Vagina (tissue), 2 donors: ENCODE data around the gene SAMD4B. TPM values are rescaled to one million over a fixed set of nuclear protein-coding genes. Genes with fewer than 3 reads are reported as not detected.
A peak's percentile ranks its signal among the peaks of the same experiment; 100 is the strongest.

ENCODE experiments used
- DNase-seq, 2 donors: peaks; one replicate each; pipeline ENCODE4 v3.0.0-alpha.2; 2017; ENCODE audit errors: extremely low spot score in 2 of 2
- H3K27ac ChIP-seq: fragments of 200-600 bp; sonication (generic); one replicate; pipeline ENCODE4 v1.5.1; 2019
- H3K27me3 ChIP-seq: fragments of 200-600 bp; sonication (generic); one replicate; pipeline ENCODE4 v1.5.1; 2019
- H3K36me3 ChIP-seq, 2 donors: fragments of 200-600 bp; sonication (generic); one replicate each; pipeline ENCODE4 v1.5.1; 2017 to 2019
- H3K4me1 ChIP-seq: fragments of 200-600 bp; sonication (generic); one replicate; pipeline ENCODE4 v1.5.1; 2019
- H3K4me3 ChIP-seq, 2 donors: fragments of 200-600 bp; sonication (generic); 1 replicate in 1 of 2; 2 replicates in 1 of 2; pipeline ENCODE4 v1.5.1; 2016 to 2019
- H3K9me3 ChIP-seq: fragments of 200-600 bp; sonication (generic); one replicate; pipeline ENCODE4 v1.5.1; 2019
- CTCF ChIP-seq, 3 experiments: fragments of 450-650 bp in 2 of 3; fragments of 200-600 bp in 1 of 3; sonication (generic) in 1 of 3; IDR thresholded peaks; one replicate each; pipeline ENCODE4 v1.5.1; 2017 to 2019; ENCODE audit warnings: antibody characterized with exemption in 3 of 3, mild to moderate bottlenecking in 2 of 3, moderate library complexity in 2 of 3
- POLR2A ChIP-seq, 2 donors: fragments of 450-650 bp; IDR thresholded peaks; one replicate each; pipeline ENCODE4 v1.6.1; 2017; ENCODE audit warnings: antibody characterized with exemption in 2 of 2, mild to moderate bottlenecking in 2 of 2, moderate library complexity in 2 of 2
- POLR2AphosphoS5 ChIP-seq, 2 donors: sonication (generic); formaldehyde crosslinking; IDR thresholded peaks; one replicate each; pipeline ENCODE4 v1.9.0; 2017; ENCODE audit warnings: antibody characterized with exemption in 2 of 2, mild to moderate bottlenecking in 2 of 2, low read depth in 1 of 2; ENCODE audit not compliant: insufficient read depth in 1 of 2
- intact Hi-C: fragments of 100-400 bp; cut with DNase I; formaldehyde crosslinking; loops from one replicate; pipeline ENCODE4 v1.15.1; 2023
- total RNA-seq: library from RNA; depleted of rRNA; stranded (reverse); fragments of >200 nt; gene quantifications from one replicate; pipeline ENCODE4 v1.2.3, GENCODE V29; 2016

Gene SAMD4B
- total RNA-seq, 1 donor from 2014 or later = 128 TPM

DNA sequence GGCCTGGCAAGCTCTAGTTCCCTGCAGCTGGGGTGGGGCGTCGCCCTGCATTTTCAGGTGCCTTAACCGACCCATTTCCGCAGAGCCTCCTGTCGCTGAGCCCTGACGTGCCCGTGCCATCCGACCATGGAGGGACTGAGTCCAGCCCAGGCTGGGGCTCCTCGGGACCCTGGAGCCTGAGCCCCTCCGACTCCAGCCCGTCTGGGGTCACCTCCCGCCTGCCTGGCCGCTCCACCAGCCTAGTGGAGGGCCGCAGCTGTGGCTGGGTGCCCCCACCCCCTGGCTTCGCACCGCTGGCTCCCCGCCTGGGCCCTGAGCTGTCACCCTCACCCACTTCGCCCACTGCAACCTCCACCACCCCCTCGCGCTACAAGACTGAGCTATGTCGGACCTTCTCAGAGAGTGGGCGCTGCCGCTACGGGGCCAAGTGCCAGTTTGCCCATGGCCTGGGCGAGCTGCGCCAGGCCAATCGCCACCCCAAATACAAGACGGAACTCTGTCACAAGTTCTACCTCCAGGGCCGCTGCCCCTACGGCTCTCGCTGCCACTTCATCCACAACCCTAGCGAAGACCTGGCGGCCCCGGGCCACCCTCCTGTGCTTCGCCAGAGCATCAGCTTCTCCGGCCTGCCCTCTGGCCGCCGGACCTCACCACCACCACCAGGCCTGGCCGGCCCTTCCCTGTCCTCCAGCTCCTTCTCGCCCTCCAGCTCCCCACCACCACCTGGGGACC, 65.6 kb downstream of the SAMD4B start:
- Histone ChIP-seq H3K4me1 (peaks cover 46% of the 10 kb centered on the region), H3K27me3 (no peaks in the 10 kb centered on the region), H3K4me3 (peak overlapping the region; percentile 97 to 98), H3K9me3 (no peaks in the 10 kb centered on the region), H3K36me3 (peaks cover 6 to 23% of the 10 kb centered on the region in 2 donors), H3K27ac (peak overlapping the region; percentile 100)
- intact Hi-C loops = no loop called here
- DNase-seq = no peak
- TF ChIP-seq CTCF (IDR thresholded peaks at IDR 0.05) (no peak), POLR2AphosphoS5 (IDR thresholded peaks at IDR 0.05; ENCODE audit: insufficient read depth in 1 of 2, low read depth in 1 of 2) (peak in 1 of 2 donors; percentile 91), POLR2A (IDR thresholded peaks at IDR 0.05) (peak in 1 of 2 donors; percentile 38)

GRCh38 chr19:39408392-39409207, 66.4 kb downstream of the SAMD4B start:
- no peaks in the 10 kb centered on the region for H3K9me3 ChIP-seq
- no peak for TF ChIP-seq CTCF (IDR thresholded peaks at IDR 0.05)
- peak in 1 of 2 donors; percentile 14 for TF ChIP-seq POLR2A (IDR thresholded peaks at IDR 0.05)
- peak in 1 of 2 donors; percentile 88 for TF ChIP-seq POLR2AphosphoS5 (IDR thresholded peaks at IDR 0.05; ENCODE audit: insufficient read depth in 1 of 2, low read depth in 1 of 2)
- peaks cover 6 to 23% of the 10 kb centered on the region in 2 donors for H3K36me3 ChIP-seq
- no peaks in the 10 kb centered on the region for H3K27me3 ChIP-seq
- intact Hi-C loops = no loop called here
- peak overlapping the region; percentile 100 for H3K27ac ChIP-seq
- DNase-seq = no peak
- H3K4me3 ChIP-seq = peak overlapping the region; percentile 97 to 98
- peaks cover 43% of the 10 kb centered on the region for H3K4me1 ChIP-seq

DNA sequence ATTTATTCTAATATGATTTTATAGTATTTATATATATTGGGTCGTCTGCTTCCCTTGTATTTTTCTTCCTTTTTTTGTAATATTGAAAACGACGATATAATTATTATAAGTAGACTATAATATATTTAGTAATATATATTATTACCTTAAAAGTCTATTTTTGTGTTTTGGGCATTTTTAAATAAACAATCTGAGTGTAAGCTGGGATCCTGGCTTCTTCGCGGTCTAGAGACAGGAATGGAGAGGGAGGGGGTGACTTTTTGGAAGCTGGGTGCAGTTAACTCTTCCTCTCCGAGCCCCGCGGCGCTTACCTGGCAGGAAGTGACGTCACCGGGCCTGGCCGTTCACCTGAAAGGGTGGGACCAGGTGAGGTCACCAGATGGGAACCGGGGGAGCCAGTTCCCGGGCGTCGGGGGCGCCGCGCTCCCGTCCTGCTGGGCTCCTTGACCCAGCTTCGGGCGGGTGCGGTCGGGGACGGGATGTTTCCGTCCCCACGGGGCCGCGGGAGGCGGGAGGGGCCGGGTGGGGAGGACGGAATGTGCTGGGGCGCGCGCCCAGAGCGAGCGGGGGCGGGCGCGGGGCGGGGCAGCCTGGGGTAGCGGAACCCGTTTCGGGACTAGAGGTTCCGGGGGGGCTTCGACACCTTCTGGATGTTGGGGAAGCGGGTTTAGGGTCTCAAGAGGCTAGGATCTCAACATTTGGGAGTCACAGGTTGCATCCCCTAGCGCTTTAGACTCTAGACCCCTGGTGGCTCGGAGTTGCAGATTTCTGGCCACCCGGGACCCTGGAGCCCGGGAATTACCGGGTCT, 67.2 kb downstream of the SAMD4B start:
- H3K27ac ChIP-seq = peak overlapping the region; percentile 100
- peak overlapping the region; percentile 97 to 98 for H3K4me3 ChIP-seq
- no peaks in the 10 kb centered on the region for H3K9me3 ChIP-seq
- peaks cover 6 to 23% of the 10 kb centered on the region in 2 donors for H3K36me3 ChIP-seq
- peak in 1 of 2 donors; percentile 98 for DNase-seq
- peaks cover 46% of the 10 kb centered on the region for H3K4me1 ChIP-seq
- intact Hi-C loops = loop anchor here (5.0 kb wide), 1 partner anchor 67 kb away; the partner anchor contains the start of gene SAMD4B
- no peaks in the 10 kb centered on the region for H3K27me3 ChIP-seq
- peak in 1 of 3 experiments; percentile 13 for TF ChIP-seq CTCF (IDR thresholded peaks at IDR 0.05)
- TF ChIP-seq POLR2A (IDR thresholded peaks at IDR 0.05) = peak in 1 of 2 donors; percentile 69
- TF ChIP-seq POLR2AphosphoS5 (IDR thresholded peaks at IDR 0.05; ENCODE audit: insufficient read depth in 1 of 2, low read depth in 1 of 2) = peak; percentile 65 to 97

DNA sequence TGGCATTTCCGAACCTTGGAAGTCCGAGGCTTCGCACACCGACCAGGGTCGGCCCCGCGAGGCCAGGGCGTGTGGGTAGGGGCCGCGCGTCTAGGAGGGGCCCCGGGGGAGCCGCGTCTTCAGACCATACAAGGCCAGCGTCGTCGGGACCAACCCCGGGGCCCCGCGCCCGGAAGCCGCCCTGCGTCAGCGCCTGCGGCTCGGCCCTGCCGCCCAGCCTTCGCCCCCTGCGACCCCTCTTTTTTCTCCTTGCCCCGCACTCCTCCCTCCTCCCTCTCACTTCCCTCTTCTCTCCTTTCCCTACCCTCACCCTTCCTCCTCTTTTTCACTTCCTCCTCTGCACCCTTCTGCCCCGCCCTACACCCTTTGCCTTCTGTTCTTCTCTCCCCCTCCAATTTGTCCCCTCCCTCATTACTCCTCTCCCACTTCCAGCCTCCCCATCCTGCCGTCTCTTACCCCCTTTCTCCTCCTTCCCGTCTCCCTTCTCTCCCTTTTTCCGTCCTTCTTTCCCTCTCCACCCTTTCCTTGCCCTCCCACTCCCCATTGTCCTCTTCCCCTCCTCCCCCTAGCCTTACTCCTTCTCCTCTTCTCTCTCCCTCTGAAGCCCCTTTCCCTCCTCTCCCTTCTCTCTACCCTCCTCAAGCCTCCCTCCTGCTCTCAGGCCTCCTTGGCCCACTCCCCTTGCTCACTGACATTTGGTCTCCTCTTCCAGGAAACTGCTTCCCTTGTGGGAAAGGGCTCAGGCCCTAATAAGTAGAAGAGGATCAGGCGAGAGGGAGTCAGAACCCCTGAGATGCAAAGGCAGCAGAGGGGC, 68.0 kb downstream of the SAMD4B start:
- peak overlapping the region; percentile 97 to 98 for H3K4me3 ChIP-seq
- no peaks in the 10 kb centered on the region for H3K27me3 ChIP-seq
- H3K4me1 ChIP-seq = peaks cover 46% of the 10 kb centered on the region
- H3K9me3 ChIP-seq = no peaks in the 10 kb centered on the region
- DNase-seq = peak in 1 of 2 donors; percentile 96
- peak overlapping the region; percentile 100 for H3K27ac ChIP-seq
- intact Hi-C loops = loop anchor here (5.0 kb wide), 1 partner anchor 68 kb away; the partner anchor contains the start of gene SAMD4B
- peaks cover 6 to 23% of the 10 kb centered on the region in 2 donors for H3K36me3 ChIP-seq
- TF ChIP-seq CTCF (IDR thresholded peaks at IDR 0.05) = no peak
- peak in 1 of 2 donors; percentile 31 for TF ChIP-seq POLR2AphosphoS5 (IDR thresholded peaks at IDR 0.05; ENCODE audit: insufficient read depth in 1 of 2, low read depth in 1 of 2)
- peak in 1 of 2 donors; percentile 32 for TF ChIP-seq POLR2A (IDR thresholded peaks at IDR 0.05)
